ENCODE results near the gene AMFR.
"Not testable (repeated sequence)": the region's sequence is repeated elsewhere in the genome, so short reads cannot be mapped to it uniquely, and the experiment has no call there.

AMFR gene

GRCh38 chr16:56423584-56424403 lies 1.6 kb downstream of the AMFR start:
- DNase-seq, result peak; percentile 56

- no peak for DNase-seq
Observed at GRCh38 chr16:56422896-56423441, 2.4 kb downstream of the AMFR start.

- DNase-seq, result no peak
Observed at GRCh38 chr16:56421976-56422669, 3.2 kb downstream of the AMFR start.

- DNase-seq, result no peak
Observed at GRCh38 chr16:56421313-56421712, 4.0 kb downstream of the AMFR start.

GRCh38 chr16:56420613-56421012 lies 4.7 kb downstream of the AMFR start:
- DNase-seq, result no peak

- DNase-seq, result no peak
Observed at GRCh38 chr16:56419740-56420548, 5.4 kb downstream of the AMFR start.

- no peak for DNase-seq
Observed at GRCh38 chr16:56417138-56417537, 8.2 kb downstream of the AMFR start.

- DNase-seq, result peak; percentile 54
Observed at GRCh38 chr16:56415875-56416274, 9.5 kb downstream of the AMFR start.

DNA sequence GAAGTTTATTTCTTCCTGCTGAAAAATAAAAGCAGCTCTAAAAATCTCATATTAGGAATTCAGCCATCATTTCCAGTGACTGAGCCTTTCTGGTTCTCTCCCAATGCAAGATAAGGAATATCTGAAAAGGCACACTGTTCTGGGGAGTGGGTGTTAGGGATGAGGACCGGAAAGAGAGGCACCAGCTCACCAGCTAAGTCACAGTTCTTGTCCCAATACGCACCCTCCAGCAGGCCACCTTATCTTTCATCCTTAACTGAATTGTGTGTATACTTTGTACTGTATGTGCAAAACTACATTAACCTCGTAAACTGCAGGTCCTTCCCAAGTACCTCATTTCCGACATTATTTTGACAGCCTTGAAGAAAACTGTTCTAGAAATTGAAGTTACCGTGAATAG lies 11.0 kb downstream of the AMFR start:
- no peak for DNase-seq

- no peak for DNase-seq
Observed at GRCh38 chr16:56413381-56413780, 12.0 kb downstream of the AMFR start.

- DNase-seq, result no peak
Observed at GRCh38 chr16:56411624-56412023, 13.7 kb downstream of the AMFR start.

GRCh38 chr16:56411123-56411522 lies 14.2 kb downstream of the AMFR start:
- DNase-seq, result no peak

DNA sequence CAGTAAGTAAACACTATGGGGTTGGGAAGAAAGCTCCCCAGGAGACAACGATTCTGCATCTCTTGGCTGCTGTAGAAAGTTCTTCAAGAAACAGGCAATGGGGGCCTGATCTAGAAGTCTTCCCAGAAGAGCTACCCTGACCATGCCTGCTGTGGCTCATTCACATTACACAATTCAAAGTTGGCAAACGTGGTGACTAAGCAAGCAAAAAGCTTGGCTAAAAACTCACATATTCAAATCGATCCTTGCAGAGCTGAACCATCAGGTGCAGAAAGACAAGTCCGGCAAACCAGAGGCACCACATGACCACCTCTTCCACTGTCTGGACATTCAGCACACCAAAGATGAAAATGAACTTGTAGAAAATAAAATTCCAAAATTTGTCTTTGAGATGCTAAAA lies 16.1 kb downstream of the AMFR start:
- peak; percentile 55 for DNase-seq

DNA sequence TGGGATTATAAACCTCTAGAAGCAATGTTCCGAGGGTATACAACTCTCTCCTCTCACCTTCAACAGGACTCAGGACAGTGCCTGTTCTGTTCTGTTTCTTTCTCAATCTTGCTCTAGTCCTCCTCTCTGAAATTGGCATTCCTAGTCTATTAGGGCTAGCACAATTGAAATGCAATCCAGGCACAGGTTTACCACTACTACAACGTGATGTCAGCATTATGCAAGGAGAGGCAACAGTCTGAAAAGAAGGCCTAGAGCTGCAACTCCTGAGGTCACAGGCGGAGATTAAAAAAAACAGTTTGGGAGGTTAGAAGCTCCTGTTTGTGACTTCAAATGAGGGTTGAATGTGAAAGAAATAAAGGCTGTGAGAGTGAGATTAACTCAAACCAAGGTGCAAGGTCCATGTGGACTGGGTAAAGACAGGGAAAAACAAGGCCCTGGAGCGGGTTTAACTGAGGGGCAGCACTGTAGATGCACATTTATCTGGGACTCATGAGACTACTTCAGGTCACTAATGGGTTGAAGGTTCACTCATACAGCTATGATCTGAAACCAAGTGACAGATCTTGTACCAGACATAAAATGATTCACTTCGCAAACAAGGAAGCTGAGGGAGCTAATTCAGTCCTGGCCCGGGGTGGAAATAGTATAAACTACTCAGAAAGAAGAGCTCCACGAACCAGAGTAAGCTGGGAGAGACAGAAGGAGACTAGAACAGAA lies 16.8 kb downstream of the AMFR start:
- DNase-seq, result no peak

DNA sequence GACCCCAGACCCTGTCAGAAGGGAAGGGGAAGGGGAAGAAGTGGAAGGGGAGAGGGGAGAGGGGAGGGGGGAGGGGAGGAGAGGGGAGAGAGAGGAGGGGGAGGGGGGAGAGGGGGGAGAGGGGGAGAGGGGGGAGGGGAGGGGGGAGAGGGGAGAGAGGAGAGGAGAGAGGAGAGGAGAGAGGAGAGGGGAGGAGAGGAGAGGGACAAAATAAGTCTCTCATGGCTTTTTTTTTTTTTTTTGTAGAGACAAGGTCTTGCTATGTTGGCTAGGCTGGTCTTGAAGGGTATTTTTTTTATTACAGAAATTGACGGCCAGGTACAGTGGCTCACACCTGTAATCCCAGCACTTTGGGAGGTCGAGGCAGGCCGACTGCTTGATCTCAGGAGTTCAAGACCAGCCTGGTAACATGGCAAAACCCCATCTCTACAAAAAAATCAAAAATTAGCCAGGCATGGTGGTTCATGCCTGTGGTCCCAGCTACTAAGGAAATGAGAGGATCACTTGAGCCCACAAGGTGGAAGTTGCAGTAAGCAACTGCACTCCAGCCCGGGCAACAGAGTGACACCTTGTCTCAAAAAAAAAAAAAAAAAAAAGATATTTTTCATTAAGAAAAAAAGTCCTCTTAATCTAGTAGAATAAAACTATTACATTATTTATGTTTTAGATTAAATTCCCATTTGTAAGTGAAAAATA lies 19.2 kb downstream of the AMFR start:
- DNase-seq, result no peak

DNA sequence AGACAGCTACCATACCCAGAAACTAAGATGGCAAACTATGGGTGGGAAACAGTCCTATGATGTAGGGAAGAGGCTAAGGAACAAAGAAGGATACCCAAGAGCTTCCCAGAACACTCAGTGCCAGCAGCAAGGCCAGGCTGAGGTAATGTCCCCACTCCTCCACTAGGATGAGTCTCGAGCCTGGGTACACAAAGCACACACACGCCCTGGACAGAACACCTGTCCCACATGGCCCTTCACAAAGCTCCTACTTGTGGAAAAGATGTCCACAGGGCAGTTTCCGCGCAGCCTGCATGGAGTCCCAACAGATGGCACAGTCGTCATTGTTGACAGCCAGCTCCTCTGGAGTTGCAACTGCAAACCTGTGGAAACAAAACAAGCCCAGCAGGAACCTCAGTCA lies 23.9 kb downstream of the AMFR start:
- DNase-seq, result no peak

- DNase-seq, result no peak
Observed at GRCh38 chr16:56400458-56400857, 24.9 kb downstream of the AMFR start.

DNA sequence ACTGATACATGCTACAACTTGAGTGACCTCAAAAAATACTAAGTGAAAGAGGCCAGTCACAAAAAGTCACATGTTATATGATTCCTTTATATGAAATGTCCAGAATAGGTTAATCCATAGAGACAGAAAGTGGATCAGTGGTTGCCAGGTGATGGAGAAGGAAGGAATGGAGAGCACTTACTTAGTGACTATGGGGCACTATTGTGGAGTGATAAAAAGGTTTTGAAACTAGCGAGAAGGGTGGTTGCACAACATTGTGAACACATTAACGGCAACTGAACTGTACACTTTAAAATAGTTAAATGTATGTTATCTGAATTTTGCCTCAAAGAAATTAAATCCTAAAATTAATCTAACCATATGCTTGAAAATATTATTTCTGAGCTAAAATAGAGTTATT lies 25.9 kb downstream of the AMFR start:
- DNase-seq, result no peak

GRCh38 chr16:56399047-56399446 lies 26.3 kb downstream of the AMFR start:
- DNase-seq, result no peak

DNA sequence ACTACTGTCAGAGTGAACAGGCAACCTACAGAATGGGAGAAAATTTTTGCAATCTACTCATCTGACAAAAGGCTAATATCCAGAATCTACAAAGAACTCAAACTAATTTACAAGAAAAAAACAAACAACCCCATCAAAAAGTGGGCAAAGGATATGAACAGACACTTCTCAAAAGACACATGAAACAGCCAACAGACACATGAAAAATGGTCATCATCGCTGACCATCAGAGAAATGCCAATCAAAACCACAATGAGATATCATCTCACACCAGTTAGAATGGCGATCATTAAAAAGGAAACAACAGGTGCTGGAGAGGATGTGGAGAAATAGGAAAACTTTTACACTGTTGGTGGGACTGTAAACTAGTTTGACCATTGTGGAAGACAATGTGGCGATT lies 28.6 kb downstream of the AMFR start:
- not testable (repeated sequence) for DNase-seq

DNA sequence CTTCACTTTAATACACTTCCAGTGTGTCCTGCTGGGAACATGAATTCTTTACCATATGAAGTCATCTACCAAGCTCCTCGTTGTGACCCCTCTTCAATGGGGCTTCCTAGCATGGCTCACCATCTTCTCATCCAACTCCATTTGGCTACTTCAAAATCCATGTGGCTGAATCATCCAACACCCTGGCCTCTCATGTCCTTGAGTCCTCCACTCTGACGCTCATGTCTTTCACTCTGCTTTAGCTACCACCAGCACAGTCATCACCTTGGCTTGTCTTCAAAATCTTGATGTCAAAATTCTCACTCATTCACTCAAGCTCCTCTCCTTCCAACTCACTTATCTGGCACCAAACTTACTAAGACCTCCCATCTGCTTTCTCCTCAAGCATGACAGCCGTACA lies 35.8 kb downstream of the AMFR start:
- no peak for DNase-seq

DNA sequence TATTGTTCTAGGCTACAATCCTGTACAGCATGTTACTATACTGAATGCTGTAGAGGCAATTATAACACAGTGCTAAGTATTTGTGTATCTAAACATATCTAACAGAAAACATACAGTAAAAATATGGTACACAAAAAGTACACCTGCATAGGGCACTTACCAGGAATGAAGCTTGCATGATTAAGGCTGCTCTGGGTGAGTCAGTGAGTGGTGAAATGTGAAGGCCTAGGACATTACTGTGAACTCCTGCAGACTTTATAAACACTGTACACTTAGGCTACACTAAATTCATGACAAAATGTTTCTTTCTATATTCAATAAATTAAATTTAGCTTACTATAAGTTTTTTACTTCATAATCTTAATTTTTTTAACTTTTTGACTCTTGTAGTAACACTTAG lies 37.1 kb downstream of the AMFR start:
- DNase-seq, result no peak
